NCI-H1092 treated with DMSO at 0.1 percent for 48 hours (cell line): Measurements from ENCODE around the gene CNOT1.
A peak's percentile ranks its signal among the peaks of the same experiment; 100 is the strongest.
"Not testable (repeated sequence)": the region's sequence is repeated elsewhere in the genome, so short reads cannot be mapped to it uniquely, and the experiment has no call there.

ENCODE experiments used
- DNase-seq: peaks from one replicate; lab custom pipeline; 2025; lab: John Stamatoyannopoulos, UW

CNOT1 gene

DNA sequence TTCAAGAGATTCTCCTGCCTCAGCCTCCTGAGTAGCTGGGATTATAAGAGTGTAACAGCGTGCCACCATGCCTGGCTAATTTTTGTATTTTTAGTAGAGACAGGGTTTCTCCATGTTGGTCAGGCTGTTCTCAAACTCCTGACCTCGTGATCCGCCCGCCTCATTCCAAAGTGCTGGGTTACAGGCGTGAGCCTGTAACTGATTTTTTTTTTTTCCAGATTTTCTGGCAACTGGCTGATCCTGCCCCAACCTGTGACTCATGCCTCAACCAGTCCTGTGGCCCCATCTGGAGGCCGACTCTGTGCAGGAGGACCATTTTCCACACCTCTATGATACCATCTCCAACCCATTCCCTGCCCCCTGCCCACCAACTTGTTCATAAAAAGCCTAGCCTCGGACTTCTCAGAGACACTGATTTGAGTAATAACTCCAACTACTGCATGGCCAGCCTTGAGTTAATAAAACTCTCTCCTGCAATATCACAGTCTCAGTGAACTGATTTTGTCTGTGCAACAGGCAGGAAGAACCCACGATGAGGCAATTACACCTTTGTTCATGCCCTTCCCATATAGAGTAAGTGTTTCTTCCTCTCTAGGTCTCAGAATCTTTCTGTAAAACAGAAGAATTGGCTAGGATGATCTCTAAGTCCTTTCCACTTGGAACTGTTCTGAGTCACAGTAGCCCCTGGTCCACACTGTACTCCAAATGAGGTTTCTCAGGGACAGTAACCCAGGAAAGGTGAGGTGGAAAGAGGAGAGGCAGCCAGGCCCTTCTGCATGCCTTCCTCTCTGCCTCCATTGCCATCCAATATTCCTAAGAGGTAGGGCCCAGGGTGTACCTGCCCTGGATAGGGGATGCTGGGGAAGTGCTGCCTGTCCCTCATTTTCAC lies 8.8 kb upstream of the CNOT1 start:
- no peak for DNase-seq

DNA sequence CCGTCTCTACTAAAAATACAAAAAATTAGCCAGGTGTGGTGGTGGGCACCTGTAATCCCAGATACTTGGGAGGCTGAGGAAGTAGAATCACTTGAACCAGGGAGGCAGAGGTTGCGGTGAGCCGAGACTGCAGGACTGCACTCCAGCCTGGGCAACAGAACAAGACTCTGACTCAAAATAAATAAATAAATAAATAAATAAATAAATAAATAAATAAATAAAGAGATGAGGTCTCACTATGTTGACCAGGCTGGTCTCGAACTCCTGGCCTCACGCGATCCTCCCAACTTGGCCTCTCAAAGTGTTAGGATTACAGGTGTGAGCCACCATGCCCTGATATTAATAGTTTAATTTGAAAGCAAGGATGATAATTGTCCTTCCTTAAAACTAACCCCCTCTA lies 7.4 kb upstream of the CNOT1 start:
- not testable (repeated sequence) for DNase-seq

DNA sequence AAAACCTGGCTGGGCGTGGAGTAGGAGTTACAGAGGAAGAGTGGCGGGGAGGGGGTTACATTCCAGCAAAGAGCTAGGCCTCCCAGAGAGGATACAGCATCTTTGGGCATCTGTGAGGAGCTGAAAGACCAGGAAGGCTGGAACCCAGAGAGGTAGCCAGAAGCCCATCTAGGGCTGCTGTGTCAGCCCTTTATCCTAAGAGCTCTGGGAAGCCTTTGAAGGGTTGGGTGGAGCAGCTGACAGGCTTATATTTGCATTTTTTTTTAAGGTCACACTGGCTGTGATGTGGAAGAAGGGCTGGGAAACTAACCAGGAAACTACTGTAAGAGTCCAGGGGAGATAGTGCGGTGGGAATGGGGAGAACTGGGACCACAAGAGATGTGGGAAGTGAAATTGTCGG lies 6.8 kb upstream of the CNOT1 start:
- no peak for DNase-seq

DNA sequence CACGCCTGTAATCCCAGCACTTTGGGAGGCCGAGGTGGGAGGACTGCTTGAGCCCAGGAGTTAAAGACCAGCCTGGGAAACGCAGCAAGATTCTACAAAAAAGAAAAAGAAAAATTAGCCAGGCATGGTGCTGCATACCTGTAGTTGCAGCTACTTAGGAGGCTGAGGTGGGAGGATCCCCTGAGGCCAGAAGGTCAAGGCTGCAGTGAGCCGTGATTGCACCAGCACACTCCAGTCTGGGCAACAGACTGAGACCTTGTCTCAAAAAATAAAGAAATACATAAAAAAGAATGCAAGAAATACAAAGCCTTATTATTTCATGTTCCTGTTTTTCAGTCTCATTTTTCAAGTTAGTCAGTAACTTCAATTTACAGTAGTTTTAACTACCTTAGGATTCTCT lies 5.9 kb upstream of the CNOT1 start:
- DNase-seq: no peak

DNA sequence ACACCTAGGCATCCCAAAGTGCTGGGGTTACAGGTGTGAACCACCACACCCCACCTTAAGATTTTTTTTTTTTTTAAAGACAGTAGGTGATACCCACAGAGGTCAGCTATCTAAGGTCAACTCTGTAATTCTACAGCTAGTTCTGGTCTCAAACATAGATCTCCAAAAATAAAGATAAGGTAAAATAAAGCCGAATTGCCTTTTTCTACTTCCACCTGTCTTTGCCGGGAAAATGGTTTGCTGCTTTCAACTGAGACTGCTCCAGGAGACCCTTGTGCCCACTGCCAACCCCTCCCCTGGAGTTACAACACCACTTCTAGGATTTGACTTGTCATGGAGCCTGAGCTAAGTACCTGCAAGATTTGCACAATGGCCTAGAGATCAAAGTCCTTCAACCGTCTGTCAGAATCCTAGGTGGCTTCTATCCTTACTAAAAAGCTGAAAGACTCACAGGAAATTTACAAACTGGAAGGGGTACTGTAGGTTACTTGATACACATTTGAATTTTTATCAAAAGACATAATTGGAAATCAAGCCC lies 4.7 kb upstream of the CNOT1 start:
- no peak for DNase-seq

DNA sequence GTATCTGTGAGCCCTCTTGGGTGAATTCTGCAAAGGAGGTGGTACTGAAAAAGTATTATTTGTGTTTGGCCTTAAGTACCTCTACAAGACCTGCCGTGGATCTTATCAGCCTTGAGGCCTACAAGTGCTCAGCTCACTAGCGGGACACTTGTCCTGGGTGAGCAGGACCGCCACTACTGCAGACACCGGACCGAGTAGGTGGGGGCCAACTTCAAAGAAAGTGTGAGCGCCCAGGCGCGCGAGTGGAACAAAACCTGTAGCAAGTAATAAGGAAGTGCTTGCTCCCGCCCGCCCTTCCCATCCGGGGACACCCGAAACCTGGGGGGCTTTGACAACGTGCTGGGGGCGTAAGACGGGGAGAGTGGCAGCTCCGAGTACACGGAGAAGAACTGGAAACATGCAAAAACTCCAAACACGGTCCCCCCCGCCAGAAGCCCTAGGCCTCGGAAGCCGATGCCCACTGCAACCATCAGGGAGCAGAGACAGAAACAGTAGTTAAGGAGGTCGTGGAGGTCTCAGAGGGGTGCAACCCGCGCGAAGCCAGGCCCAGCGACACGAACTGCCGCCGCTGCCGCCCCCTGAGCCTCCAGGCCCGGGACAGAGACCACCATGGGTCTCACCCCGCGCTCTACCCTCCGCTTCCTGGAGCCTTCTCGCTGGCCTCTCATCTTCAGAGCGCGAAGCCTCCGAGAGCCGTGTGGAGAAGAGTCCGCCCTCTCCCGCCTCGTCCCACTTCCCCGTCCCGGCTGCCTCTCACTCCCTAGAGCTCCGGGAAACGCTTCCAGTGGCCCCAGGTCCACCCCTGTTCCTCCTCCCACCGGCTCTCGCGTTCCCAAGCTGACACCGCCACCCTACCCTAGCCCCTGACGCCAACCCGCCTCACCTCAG lies 537 bp downstream of the CNOT1 start:
- DNase-seq: peak; percentile 75

DNA sequence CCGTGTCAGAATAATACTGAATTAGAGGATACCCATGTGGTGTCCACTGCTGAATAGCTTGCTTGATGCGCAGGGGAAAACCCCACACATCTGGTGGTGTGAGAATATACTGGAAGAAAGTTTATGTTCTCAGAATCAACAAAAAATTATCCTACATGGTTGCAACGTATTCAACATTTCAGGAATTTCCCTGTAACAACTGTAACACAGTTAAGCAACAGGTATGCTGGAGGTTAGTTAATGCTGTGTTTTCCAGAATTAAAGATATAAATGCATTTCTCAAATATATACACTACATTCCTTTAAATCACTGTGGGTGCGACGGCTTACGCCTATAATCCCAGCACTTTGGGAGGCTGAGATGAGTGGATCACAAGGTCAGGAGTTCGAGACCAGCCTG lies 5.4 kb downstream of the CNOT1 start:
- no peak for DNase-seq

DNA sequence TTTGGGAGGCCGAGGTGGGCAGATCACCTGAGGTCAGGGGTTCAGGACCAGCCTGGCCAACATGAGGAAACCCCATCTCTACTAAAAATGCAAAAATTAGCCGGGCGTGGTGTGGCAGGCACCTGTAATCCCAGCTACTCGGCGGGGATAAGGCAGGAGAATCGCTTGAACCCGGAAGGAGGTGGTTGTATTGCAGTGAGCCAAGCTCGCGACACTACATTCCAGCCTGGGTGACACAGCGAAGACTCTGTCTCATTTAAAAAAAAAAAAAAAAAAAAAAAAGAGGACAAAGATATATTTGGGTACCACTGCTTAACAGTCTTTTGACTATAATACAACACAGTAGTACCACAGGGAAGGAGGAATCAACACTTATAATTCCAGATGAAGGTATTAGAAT lies 9.2 kb downstream of the CNOT1 start:
- DNase-seq: no peak

DNA sequence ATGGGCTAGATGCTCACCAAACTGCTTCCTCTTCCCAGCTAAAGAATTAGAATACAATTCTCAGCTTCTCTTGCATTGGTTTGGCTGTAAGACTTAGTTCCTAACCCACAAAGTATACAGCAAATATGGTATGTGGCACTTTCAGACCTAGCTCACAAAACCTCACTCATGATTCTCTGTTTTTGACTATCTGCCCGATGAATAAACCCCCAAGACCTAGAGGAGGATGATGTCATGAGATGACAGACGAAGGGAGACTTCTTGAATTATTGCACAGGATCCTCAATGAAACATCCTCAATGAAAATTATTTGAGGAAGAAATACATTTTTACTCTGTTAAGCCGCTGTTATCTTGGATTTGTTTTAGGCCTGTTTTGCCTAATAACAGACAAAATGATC lies 14.3 kb downstream of the CNOT1 start:
- no peak for DNase-seq

DNA sequence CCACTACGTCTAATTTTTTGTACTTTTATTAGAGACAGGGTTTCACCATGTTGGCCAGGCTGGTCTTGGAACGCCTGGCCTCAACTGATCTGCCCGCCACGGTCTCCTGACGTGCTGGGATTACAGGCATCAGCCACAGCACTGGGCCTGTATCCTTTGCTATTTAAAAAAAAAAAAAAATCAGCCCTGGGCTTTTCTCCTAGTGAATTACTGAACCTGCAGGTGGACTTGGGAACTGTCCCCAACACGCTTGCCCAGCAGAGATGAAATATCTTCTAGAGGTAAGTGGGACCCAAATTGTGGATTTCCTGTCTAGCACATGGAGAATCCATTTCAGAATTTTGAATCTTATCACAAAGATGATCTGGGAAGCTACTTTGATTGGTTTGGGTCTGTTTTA lies 14.8 kb downstream of the CNOT1 start:
- DNase-seq: no peak

DNA sequence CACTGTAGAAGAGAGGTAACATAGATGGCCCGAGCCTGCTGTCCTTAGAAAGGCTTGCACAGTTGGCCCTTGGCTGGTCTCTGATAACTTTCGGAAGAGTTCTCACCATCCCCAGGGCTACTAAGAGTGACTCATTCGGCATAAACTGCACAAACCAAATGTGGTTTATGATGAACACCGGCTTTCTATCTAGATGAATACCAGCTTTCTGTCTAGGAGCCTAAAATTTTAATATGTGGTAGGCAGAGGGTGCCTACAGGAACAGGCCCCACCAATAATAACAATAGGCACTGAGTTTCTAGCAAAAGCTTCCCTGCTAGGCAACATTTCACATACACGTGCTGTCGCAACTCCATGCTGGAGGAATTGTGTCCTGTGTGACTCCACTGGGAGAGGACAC lies 15.4 kb downstream of the CNOT1 start:
- no peak for DNase-seq

DNA sequence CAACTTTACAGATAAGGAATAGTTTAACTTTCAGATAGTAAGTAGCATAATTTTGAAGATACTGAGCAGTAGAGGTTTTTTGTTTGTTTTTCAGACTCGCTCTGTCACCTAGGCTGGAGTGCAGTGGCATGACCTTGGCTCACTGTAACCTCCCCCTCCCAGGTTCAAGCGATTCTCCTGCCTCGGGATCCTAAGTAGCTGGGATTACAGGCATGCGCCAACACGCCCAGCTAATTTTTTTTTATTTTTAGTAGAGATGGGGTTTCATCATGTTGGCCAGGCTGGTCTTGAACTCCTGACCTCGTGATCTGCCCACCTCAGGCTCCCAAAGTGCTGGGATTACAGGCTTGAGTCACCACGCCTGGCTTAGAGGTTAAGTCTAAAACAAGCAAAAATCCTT lies 16.7 kb downstream of the CNOT1 start:
- not testable (repeated sequence) for DNase-seq

DNA sequence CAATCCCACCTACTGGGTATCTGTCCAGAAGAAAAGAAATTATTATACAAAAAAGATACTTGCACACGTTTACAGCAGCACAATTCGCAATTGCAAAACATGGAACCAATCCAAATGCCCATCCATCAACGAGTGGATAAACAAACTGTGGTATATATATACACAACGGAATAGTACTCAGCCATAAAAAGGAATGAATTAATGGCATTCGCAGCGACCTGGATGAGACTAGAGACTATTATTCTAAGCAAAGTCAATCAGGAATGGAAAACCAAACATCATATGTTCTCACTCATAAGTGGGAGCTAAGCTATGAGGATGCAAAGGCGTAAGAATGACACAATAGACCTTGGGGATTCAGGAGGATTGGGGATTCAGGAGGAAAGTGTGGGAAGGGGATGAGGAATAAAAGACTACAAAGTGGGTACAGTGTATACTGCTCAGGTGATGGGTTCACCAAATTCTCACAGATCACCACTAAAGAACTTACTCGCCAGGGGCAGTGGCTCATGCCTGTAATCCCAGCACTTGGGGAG lies 21.0 kb downstream of the CNOT1 start:
- DNase-seq: no peak

DNA sequence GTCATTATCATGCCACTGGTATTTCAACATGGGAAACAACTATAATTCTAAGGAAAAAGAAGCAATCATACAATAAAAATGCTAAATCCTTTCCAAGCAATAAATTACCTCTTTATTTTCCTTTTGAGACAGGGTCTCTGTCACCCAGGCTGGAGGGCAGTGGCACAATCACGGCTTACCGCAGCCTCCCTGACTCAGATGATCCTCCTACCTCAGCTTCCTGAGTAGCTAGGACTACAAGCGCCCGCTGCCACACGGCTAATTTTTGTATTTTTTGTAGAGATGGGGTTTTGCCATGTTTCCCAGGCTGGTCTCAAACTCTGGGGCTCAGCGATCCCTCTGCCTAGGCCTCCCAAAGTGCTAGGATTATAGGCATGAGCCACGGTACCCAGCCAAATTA lies 24.1 kb downstream of the CNOT1 start:
- DNase-seq: no peak

DNA sequence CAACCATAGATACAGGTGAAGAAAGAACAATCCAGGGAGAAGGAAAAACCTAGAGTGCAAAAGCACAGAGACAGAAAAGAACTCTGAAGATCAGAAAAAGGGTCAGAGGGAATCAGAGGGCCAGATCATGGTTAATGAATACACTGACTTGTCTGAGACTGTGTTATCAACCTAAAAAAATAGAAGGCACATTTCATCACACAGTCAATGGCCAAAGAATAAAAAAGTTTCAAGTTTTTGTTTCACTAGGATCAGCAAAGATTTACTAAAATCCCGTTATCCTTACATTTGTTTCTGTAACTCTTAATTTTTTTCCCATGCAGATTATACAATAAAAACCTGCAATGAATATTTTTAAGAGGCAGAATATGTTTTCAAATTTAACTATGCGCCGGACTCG lies 38.5 kb downstream of the CNOT1 start:
- no peak for DNase-seq

DNA sequence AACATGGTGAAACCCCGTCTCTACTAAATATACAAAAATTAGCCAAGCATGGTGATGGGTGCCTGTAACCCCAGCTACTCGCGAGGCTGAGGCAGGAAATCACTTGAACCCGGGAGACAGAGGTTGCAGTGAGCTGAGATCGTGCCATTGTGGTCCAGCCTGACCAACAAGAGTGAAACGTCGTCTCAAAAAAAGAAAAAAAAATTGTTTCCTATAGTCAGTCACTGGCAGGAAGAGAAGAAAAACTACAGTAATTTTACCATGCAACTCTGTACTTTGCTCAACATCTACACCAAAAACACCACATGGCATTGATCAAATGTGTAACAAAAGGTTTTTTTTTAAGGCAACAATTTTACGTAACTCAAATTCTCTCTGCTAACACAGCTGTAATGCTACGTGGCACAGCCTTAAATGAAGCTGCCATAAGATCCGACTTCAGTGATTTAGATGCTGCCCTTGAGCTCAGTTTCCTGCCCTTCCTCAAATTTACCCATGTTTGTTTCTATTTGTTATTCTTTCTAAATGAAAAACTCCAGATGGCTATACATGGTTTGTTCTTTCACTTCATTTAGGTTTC lies 40.2 kb downstream of the CNOT1 start:
- DNase-seq: no peak

DNA sequence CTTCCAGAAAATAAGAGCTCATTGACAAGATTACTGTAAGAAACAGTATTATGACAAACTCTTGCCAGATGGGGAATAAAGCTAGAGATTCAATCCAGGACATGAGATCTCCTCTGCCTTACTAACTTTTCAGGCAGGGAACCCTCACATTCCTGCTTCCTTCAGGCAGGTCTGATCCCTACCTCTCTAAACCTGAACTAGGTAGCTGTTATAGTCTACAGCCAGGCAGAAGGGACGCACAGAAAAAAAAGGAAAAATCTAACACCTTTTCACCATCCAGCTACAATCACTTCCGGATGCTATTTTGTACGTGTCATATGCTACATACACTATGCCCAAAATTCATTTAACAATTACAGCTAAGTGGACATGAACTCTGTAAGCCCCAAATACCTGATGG lies 41.2 kb downstream of the CNOT1 start:
- DNase-seq: no peak

DNA sequence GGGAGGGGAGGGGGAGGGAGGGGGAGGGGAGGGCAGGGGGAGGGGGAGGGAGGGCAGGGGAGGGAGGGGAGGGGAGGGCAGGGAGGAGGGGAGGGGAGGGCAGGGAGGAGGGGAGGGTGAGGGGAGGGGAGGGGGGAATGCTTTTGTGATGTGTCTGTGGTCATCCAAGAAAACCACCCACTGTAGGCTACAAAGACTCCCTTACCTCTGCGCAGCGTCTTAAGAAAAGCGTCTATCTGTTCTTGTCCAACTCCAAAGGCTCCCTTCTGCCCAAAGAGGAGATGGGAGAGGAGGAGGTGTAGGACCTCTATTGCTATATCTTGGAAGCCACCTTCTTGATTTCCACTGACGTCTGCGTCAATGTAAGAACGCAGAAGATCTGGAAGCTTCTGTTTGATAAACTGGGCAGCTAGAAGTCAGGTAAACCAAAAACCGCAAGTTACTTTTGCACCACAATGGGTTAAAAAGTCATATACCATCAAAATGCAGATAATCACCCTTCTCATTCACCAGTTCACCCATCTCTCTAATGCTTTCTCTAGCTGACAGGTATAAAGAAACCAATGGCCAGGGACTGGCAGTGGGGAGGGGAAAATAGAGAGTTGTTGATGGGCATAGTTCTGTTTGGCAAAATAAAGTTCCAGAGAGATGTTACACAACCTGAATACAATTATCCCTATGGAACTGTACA lies 43.1 kb downstream of the CNOT1 start:
- DNase-seq: no peak

DNA sequence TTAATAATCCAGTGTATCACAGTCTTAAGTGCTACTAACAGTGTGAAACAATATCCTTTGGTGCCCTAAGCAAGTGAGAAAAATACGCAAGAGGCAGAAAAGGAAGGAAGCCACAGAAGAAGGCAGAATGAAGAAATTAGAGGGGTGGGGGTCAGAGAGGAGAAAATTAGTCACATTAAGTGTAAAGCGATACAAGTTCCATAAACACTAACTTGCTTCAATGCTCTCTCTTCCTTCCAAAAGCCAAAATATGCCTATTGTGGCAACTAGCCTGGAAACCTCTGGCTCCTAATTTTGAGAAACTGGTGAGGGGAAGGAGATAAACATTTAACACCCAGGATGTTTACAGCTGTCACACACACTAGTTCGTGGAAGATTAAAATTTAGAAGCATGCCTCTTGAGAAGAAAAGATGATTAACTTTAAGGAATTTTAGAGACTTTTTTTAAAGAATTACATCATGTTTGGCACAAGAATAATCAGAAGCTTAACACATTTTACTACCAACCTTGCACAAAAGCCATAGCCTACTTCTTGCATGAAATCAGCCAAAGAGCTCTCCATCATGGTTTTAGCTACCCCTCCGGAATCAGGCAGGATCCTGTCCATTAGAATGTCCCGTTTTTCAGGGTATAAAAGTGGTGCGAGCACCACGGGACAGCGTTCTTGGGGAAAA lies 44.7 kb downstream of the CNOT1 start:
- no peak for DNase-seq

DNA sequence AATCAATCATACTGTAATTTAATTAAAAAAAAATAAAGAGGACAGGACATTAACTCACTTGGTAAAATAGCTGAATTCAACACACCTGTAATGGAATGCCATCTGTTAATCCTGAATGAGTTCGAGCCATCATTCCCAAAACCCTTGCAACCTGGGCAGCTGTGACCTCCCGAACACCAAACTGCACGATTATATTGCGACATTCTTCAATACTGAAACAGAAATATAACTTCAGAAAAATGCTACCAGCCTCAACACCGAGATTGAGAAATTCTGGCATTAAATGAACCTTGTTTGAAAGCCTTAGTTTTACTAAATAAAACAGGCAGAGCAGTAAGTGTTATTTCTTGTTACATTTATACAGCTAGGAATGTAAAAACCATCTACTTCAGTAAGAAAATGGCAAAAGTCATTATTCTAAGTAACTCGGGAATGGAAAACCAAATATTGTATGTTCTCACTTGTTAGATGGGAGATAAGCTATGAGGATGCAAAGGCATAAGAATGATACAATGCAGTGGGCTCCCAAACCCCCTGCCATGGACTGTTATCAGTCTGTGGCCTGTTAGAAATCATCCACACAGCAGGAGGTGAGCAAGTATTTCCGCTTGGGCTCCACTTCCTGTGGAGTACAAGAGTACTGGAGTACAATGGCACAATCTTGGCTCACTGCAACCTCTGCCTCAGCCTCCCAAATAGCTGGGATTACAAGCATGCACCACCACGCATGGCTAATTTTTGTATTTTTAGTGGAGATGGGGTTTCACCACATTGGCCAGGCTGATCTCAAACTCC lies 46.5 kb downstream of the CNOT1 start:
- DNase-seq: no peak
